GM12878 (cell line): ENCODE results near the gene HIVEP3. TPM values are rescaled to one million over a fixed set of nuclear protein-coding genes. Genes with fewer than 3 reads are reported as not detected.

Source experiments
- ATAC-seq: fragments of 200-7000 bp; cut with Tn5 transposase; 3 replicates; pipeline ENCODE4 v1.9.1; 2020; ENCODE audit warnings: mild to moderate bottlenecking, moderate library complexity
- BruUV-seq: library from RNA; stranded (reverse); fragments of 400-500 nt; replicated peaks from 2 replicates; lab custom pipeline; 2021; lab: Mats Ljungman, UMichigan
- CTCF ChIA-PET: fragments of 300-600 bp; sonication (Branson Sonifier 250); formaldehyde crosslinking; extraction: SDS; loops from one replicate; lab custom pipeline; 2021; ENCODE audit warnings: inconsistent platforms; lab: Yijun Ruan, JAX
- POLR2A ChIA-PET: fragments of 350-600 bp; formaldehyde crosslinking; extraction: SDS; loops from one replicate; lab custom pipeline; 2021; ENCODE audit warnings: inconsistent platforms; lab: Charles Lee
- RAD21 ChIA-PET: fragments of 300-600 bp; sonication (Branson Sonifier 250); formaldehyde crosslinking; loops from one replicate; lab custom pipeline; 2023; ENCODE audit warnings: antibody characterized with exemption; ENCODE audit not compliant: unreplicated experiment; lab: Charles Lee
- SMC1A ChIA-PET: fragments of 300-600 bp; sonication (Branson Sonifier 250); formaldehyde crosslinking; loops from one replicate; lab custom pipeline; 2023; ENCODE audit not compliant: unreplicated experiment, uncharacterized antibody; lab: Charles Lee
- DNase-seq: peaks from one replicate; pipeline ENCODE4 v3.0.0-alpha.2; 2011; ENCODE audit warnings: low read depth, low spot score
- FAIRE-seq: peaks from 3 replicates; lab custom pipeline; 2011; peaks lifted over from hg19 to GRCh38; lab: Jason Lieb, UNC
- H2AFZ ChIP-seq: 2 replicates; pipeline ENCODE4 v1.6.0; 2011; ENCODE audit warnings: low read depth, low read length, control low read depth; ENCODE audit not compliant: control insufficient read depth
- H3K27ac ChIP-seq: 2 replicates; pipeline ENCODE4 v1.5.1; 2011; ENCODE audit warnings: control low read depth; ENCODE audit not compliant: control insufficient read depth, insufficient read depth
- H3K27me3 ChIP-seq, 2 experiments: replicated peaks in 1 of 2; 2 replicates each; pipeline versions ENCODE4 v1.6.0 to v1.6.1; 2011; ENCODE audit warnings: low read length in 1 of 2; ENCODE audit not compliant: control insufficient read depth in 2 of 2, insufficient read depth in 2 of 2
- H3K36me3 ChIP-seq, 2 experiments: 2 replicates each; pipeline ENCODE4 v1.5.1; 2011; ENCODE audit warnings: low read length in 1 of 2; ENCODE audit not compliant: control insufficient read depth in 2 of 2, insufficient read depth in 2 of 2
- H3K4me1 ChIP-seq: 2 replicates; pipeline ENCODE4 v1.6.1; 2011; ENCODE audit warnings: mild to moderate bottlenecking, low read length, moderate library complexity, mixed read lengths; ENCODE audit not compliant: control insufficient read depth, insufficient read depth
- H3K4me2 ChIP-seq: 2 replicates; pipeline ENCODE4 v1.6.0; 2011; ENCODE audit warnings: control low read depth; ENCODE audit not compliant: control insufficient read depth, insufficient read depth
- H3K4me3 ChIP-seq: fragments of 200-600 bp; sonication (generic); 2 replicates; pipeline ENCODE4 v1.5.1; 2016
- H3K79me2 ChIP-seq: 2 replicates; pipeline ENCODE4 v1.6.0; 2011; ENCODE audit warnings: low read length; ENCODE audit not compliant: control insufficient read depth, insufficient read depth
- H3K9ac ChIP-seq: 2 replicates; pipeline ENCODE4 v1.8.0; 2011; ENCODE audit warnings: low read length, control low read depth, mixed read lengths; ENCODE audit not compliant: control insufficient read depth, insufficient read depth
- H3K9me3 ChIP-seq: replicated peaks from 3 replicates; pipeline ENCODE4 v1.5.1; 2011; ENCODE audit warnings: mild to moderate bottlenecking, low read length; ENCODE audit not compliant: control insufficient read depth, insufficient read depth
- H4K20me1 ChIP-seq: 2 replicates; pipeline ENCODE4 v1.6.0; 2011; ENCODE audit not compliant: control insufficient read depth, insufficient read depth
- BCLAF1 ChIP-seq: fragments of 450-650 bp; IDR thresholded peaks from 2 replicates; pipeline ENCODE4 v1.6.1; 2017; ENCODE audit warnings: antibody characterized with exemption, mild to moderate bottlenecking, moderate library complexity
- BHLHE40 ChIP-seq, 2 experiments: fragments of 450-650 bp in 1 of 2; IDR thresholded peaks; 2 replicates each; pipeline ENCODE4 v1.6.1; 2011 to 2017; ENCODE audit warnings: low read depth in 2 of 2, borderline replicate concordance in 1 of 2, improper control_type of control experiment in 1 of 2, low read length in 1 of 2, mild to moderate bottlenecking in 1 of 2
- CHD2 ChIP-seq: IDR thresholded peaks from 2 replicates; pipeline ENCODE4 v1.6.1; 2011; ENCODE audit warnings: low read depth, low read length, improper control_type of control experiment, borderline replicate concordance
- FOXM1 ChIP-seq: IDR thresholded peaks from 2 replicates; pipeline ENCODE4 v1.6.1; 2012; ENCODE audit warnings: low read depth, mild to moderate bottlenecking, inconsistent platforms, low read length, moderate library complexity
- HDAC2 ChIP-seq: fragments of 200-600 bp; sonication (generic); IDR thresholded peaks from 2 replicates; pipeline ENCODE4 v1.6.1; 2017
- JUNB ChIP-seq: IDR thresholded peaks from 2 replicates; pipeline ENCODE4 v1.6.1; 2016; ENCODE audit warnings: antibody characterized with exemption, mild to moderate bottlenecking
- MYB ChIP-seq: fragments of 150-350 bp; IDR thresholded peaks from 2 replicates; pipeline ENCODE4 v1.6.1; 2014; ENCODE audit warnings: mild to moderate bottlenecking, low read depth, low read length, borderline replicate concordance
- NBN ChIP-seq: fragments of 450-650 bp; IDR thresholded peaks from 2 replicates; pipeline ENCODE4 v1.6.1; 2016
- NFIC ChIP-seq: IDR thresholded peaks from 2 replicates; pipeline ENCODE4 v1.6.1; 2012; ENCODE audit warnings: low read depth, mild to moderate bottlenecking, inconsistent platforms, low read length, moderate library complexity
- NR2C1 ChIP-seq: fragments of 450-650 bp; IDR thresholded peaks from 2 replicates; pipeline ENCODE4 v1.6.1; 2017; ENCODE audit warnings: antibody characterized with exemption, mild to moderate bottlenecking, moderate library complexity
- NR2F1 ChIP-seq: fragments of 450-650 bp; conservative IDR thresholded peaks from 2 replicates; pipeline ENCODE4 v1.6.1; 2017; ENCODE audit warnings: mild to moderate bottlenecking
- RELA ChIP-seq: fragments of 450-650 bp; IDR thresholded peaks from 2 replicates; pipeline ENCODE4 v1.8.0; 2014; ENCODE audit warnings: borderline replicate concordance; ENCODE audit not compliant: partially characterized antibody
- RFX5 ChIP-seq: IDR thresholded peaks from 2 replicates; pipeline ENCODE4 v1.6.1; 2011; ENCODE audit warnings: low read depth, low read length, improper control_type of control experiment
- SMAD1 ChIP-seq: fragments of 450-650 bp; IDR thresholded peaks from 2 replicates; pipeline ENCODE4 v1.6.1; 2018; ENCODE audit warnings: mild to moderate bottlenecking, low read depth; ENCODE audit not compliant: partially characterized antibody
- SPI1 ChIP-seq: IDR thresholded peaks from 2 replicates; pipeline ENCODE4 v1.6.1; 2011; ENCODE audit warnings: low read depth, mild to moderate bottlenecking, low read length, moderate library complexity, borderline replicate concordance; ENCODE audit not compliant: insufficient read depth
- SREBF2 ChIP-seq: IDR thresholded peaks from 2 replicates; pipeline ENCODE4 v1.6.1; 2012; ENCODE audit warnings: mild to moderate bottlenecking, low read length
- TCF12 ChIP-seq: IDR thresholded peaks from 2 replicates; pipeline ENCODE4 v1.6.1; 2011; ENCODE audit warnings: low read depth, mild to moderate bottlenecking, low read length
- TCF3 ChIP-seq: IDR thresholded peaks from 2 replicates; pipeline ENCODE4 v1.6.1; 2012; ENCODE audit warnings: low read depth, mild to moderate bottlenecking, low read length, borderline replicate concordance; ENCODE audit not compliant: insufficient read depth
- ZBED1 ChIP-seq: IDR thresholded peaks from 2 replicates; pipeline ENCODE4 v1.6.1; 2016; ENCODE audit warnings: borderline replicate concordance
- ZNF274 ChIP-seq: IDR thresholded peaks from one replicate; pipeline ENCODE4 v1.8.0; 2011; ENCODE audit not compliant: insufficient read length, insufficient read depth
- WGBS: methylation state at CpG from one replicate; pipeline ENCODE4 v1.1.6; 2016; ENCODE audit warnings: low lambda C conversion rate; ENCODE audit not compliant: insufficient replicate concordance, insufficient coverage; ENCODE audit errors: missing lambda C conversion rate; 5-methylcytosine and 5-hydroxymethylcytosine counted together
- in situ Hi-C: fragments of 300-500 bp; cut with MboI; formaldehyde crosslinking; loops from 9 replicates; pipeline ENCODE4 v1.14.3; 2018; ENCODE audit warnings: mixed read lengths
- intact Hi-C: fragments of 100-400 bp; cut with micrococcal nuclease; formaldehyde crosslinking; loops from one replicate; pipeline ENCODE4 v1.14.2; 2022; ENCODE audit not compliant: unreplicated experiment
- polyA plus RNA-seq, 11 experiments: library from polyadenylated mRNA; depleted of rRNA in 4 of 11; unstranded in 6 of 11; stranded (reverse) in 5 of 11; fragments of >200 nt; fragmentation: Nextera tagmentation in 4 of 11; fragmentation: Illumina TruSeq in 1 of 11; extraction: Ambion mirVana in 4 of 11; extraction: Trizol in 1 of 11; gene quantifications; 1 replicate in 1 of 11; 2 replicates in 10 of 11; pipeline versions ENCODE4 v1.2.1 to v1.2.3, GENCODE V29; 2011 to 2016; ENCODE audit warnings: inconsistent platforms in 2 of 11, missing spikeins in 2 of 11, low read depth in 1 of 11
- total RNA-seq, 4 experiments: library from RNA; depleted of rRNA in 3 of 4; stranded (reverse); fragments of >200 nt in 3 of 4; fragmentation: Illumina TruSeq in 1 of 4; extraction: Trizol in 1 of 4; gene quantifications; 2 replicates each; pipeline versions ENCODE4 v1.2.1 to v1.2.3, GENCODE V29; 2013 to 2021

Gene HIVEP3
- total and polyA plus RNA-seq, 10 of the 15 experiments (the other 5 are each of a cell fraction or from before 2014, with no cell fraction given), result 1.8 to 13.6 (median 3.8) TPM

DNA sequence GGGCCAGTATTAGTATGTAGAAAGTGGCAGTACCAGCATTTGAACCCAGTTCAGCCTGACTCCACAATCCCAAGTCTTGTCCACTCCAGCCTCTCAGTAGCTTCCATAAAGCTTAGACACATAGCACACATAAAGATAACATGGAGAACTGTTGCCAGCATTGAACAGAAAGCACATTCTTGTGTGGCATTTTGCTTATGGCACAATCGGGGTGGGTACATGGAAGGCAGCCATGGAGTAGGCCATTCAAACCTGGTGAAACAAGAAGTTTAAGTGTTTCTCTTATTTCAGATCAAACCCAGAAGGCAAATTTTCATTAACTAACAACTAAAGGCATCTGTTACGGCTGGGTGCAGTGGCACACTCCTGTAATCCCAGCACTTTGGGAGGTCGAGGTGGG is 102.7 kb downstream of the HIVEP3 start:
- Histone ChIP-seq H3K36me3 (no peaks in the 10 kb centered on the region), H4K20me1 (no peaks in the 10 kb centered on the region; the same call in 1 of the 2 replicates), H3K9ac (no peak overlapping the region), H3K27ac (no peak overlapping the region), H3K4me3 (no peak overlapping the region), H3K4me2 (no peak overlapping the region), H3K4me1 (peaks cover 22% of the 10 kb centered on the region), H3K79me2 (no peaks in the 10 kb centered on the region), H2AFZ (no peak overlapping the region), H3K27me3 (no peaks in the 10 kb centered on the region), H3K9me3 (no peaks in the 10 kb centered on the region)
- intact Hi-C loops, result loop anchor here (10.0 kb wide), 1 partner anchor 329 kb away; no protein-coding TSS in a partner anchor
- in situ Hi-C loops, result no loop called here
- ATAC-seq, result no peak
- WGBS, result 30% methylated on average over 3 of the region's 3 CpGs
- RAD21 ChIA-PET, result no interaction called here
- no peak for FAIRE-seq
- TF ChIP-seq CHD2, result no peak
- no peak for TF ChIP-seq NR2F1
- no peak for TF ChIP-seq SREBF2
- TF ChIP-seq RFX5, result no peak
- no peak for TF ChIP-seq SPI1
- TF ChIP-seq NBN, result no peak
- TF ChIP-seq TCF12, result no peak
- no peak for TF ChIP-seq TCF3
- no peak for TF ChIP-seq HDAC2
- no peak for TF ChIP-seq NR2C1
- TF ChIP-seq JUNB, result no peak
- no peak for TF ChIP-seq ZNF274
- no peak for TF ChIP-seq SMAD1
- TF ChIP-seq RELA, result no peak
- TF ChIP-seq ZBED1, result no peak
- TF ChIP-seq MYB, result no peak
- TF ChIP-seq BCLAF1, result no peak
- TF ChIP-seq BHLHE40 (IDR thresholded peaks at IDR 0.05; ENCODE audit: borderline replicate concordance in 1 of 2, low read depth in 2 of 2, low read length in 1 of 2), result no peak
- TF ChIP-seq NFIC, result no peak
- TF ChIP-seq FOXM1, result no peak
- SMC1A ChIA-PET, result no interaction called here
- DNase-seq, result no peak
- POLR2A ChIA-PET, result no interaction called here
- CTCF ChIA-PET, result interaction anchor here (0.8 kb wide), 1 partner anchor 242 kb away, joined by 4 read pairs; no protein-coding TSS in a partner anchor
- no TSS peak for BruUV-seq
